T follicular helper cell (primary cell): ENCODE results near the gene FGF14.

Source experiments
- DNase-seq: peaks from one replicate; pipeline ENCODE4 v3.0.0-alpha.2; 2020; ENCODE audit warnings: low read depth

The FGF14 gene

GRCh38 chr13:102250448-102250847 is 151.4 kb downstream of the FGF14 start:
- no peak for DNase-seq

- no peak for DNase-seq
Observed at GRCh38 chr13:102244607-102245227, 157.1 kb downstream of the FGF14 start.

GRCh38 chr13:102240110-102240509 is 161.7 kb downstream of the FGF14 start:
- DNase-seq = no peak

GRCh38 chr13:102237230-102237629 is 164.6 kb downstream of the FGF14 start:
- no peak for DNase-seq

- no peak for DNase-seq
Observed at GRCh38 chr13:102236830-102237229, 165.0 kb downstream of the FGF14 start.

GRCh38 chr13:102236341-102236740 is 165.5 kb downstream of the FGF14 start:
- DNase-seq = no peak

GRCh38 chr13:102235689-102236088 is 166.2 kb downstream of the FGF14 start:
- no peak for DNase-seq

- no peak for DNase-seq
Observed at GRCh38 chr13:102234618-102235017, 167.2 kb downstream of the FGF14 start.

- DNase-seq = no peak
Observed at GRCh38 chr13:102233566-102234208, 168.2 kb downstream of the FGF14 start.

- DNase-seq = no peak
Observed at GRCh38 chr13:102231479-102231878, 170.4 kb downstream of the FGF14 start.

- DNase-seq = no peak
Observed at GRCh38 chr13:102227741-102228140, 174.1 kb downstream of the FGF14 start.

- DNase-seq = no peak
Observed at GRCh38 chr13:102226591-102226990, 175.3 kb downstream of the FGF14 start.

- DNase-seq = no peak
Observed at GRCh38 chr13:102225892-102226291, 176.0 kb downstream of the FGF14 start.

GRCh38 chr13:102220681-102221228 is 181.1 kb downstream of the FGF14 start:
- DNase-seq = no peak

GRCh38 chr13:102214956-102215355 is 186.9 kb downstream of the FGF14 start:
- no peak for DNase-seq

GRCh38 chr13:102212729-102213128 is 189.1 kb downstream of the FGF14 start:
- DNase-seq = no peak

- no peak for DNase-seq
Observed at GRCh38 chr13:102208347-102208746, 193.5 kb downstream of the FGF14 start.

GRCh38 chr13:102207680-102208342 is 194.0 kb downstream of the FGF14 start:
- DNase-seq = no peak

GRCh38 chr13:102203718-102204117 is 198.1 kb downstream of the FGF14 start:
- DNase-seq = no peak

- no peak for DNase-seq
Observed at GRCh38 chr13:102198418-102199311, 203.2 kb downstream of the FGF14 start.

- DNase-seq = no peak
Observed at GRCh38 chr13:102197193-102197592, 204.7 kb downstream of the FGF14 start.
